Tibial artery (tissue), 4 donors: Measurements from ENCODE around the gene ERGIC3.
"Not testable (repeated sequence)": the region's sequence is repeated elsewhere in the genome, so short reads cannot be mapped to it uniquely, and the experiment has no call there.

ENCODE experiments used
- DNase-seq, 2 donors: peaks; one replicate each; pipeline ENCODE4 v3.0.0-alpha.2; 2019
- H3K27ac ChIP-seq, 2 donors: fragments of 200-600 bp; sonication (generic) in 1 of 2; 1 replicate in 1 of 2; 2 replicates in 1 of 2; pipeline ENCODE4 v1.5.1; 2018 to 2019; ENCODE audit warnings: mild to moderate bottlenecking in 1 of 2
- H3K27me3 ChIP-seq, 2 donors: fragments of 200-600 bp; sonication (generic) in 1 of 2; one replicate each; pipeline versions ENCODE4 v1.5.1 to v1.6.0; 2016 to 2019
- H3K36me3 ChIP-seq, 3 donors: fragments of 200-600 bp; sonication (generic) in 2 of 3; one replicate each; pipeline ENCODE4 v1.5.1; 2016 to 2019; ENCODE audit warnings: mild to moderate bottlenecking in 2 of 3
- H3K4me1 ChIP-seq, 4 donors: fragments of 200-600 bp; sonication (generic) in 2 of 4; 1 replicate in 3 of 4; 2 replicates in 1 of 4; pipeline ENCODE4 v1.5.1; 2016 to 2019
- H3K4me3 ChIP-seq, 2 donors: fragments of 200-600 bp; sonication (generic) in 1 of 2; 1 replicate in 1 of 2; 2 replicates in 1 of 2; pipeline ENCODE4 v1.5.1; 2018 to 2019; ENCODE audit warnings: mild to moderate bottlenecking in 2 of 2
- H3K9me3 ChIP-seq, 3 donors: fragments of 200-600 bp; sonication (generic) in 1 of 3; one replicate each; pipeline ENCODE4 v1.5.1; 2016 to 2019
- intact Hi-C: fragments of 100-400 bp; cut with DNase I; formaldehyde crosslinking; loops from one replicate; pipeline ENCODE4 v1.15.0; 2023; ENCODE audit warnings: low total_unique reads
- TF ChIP-seq, protein P1 (sequence below), 2 experiments: fragments of 200-600 bp in 1 of 2; fragments of 450-650 bp in 1 of 2; IDR thresholded peaks; one replicate each; pipeline ENCODE4 v1.5.1; 2017 to 2019; ENCODE audit warnings: antibody characterized with exemption in 2 of 2, mild to moderate bottlenecking in 1 of 2, moderate library complexity in 1 of 2

ERGIC3 gene

DNA sequence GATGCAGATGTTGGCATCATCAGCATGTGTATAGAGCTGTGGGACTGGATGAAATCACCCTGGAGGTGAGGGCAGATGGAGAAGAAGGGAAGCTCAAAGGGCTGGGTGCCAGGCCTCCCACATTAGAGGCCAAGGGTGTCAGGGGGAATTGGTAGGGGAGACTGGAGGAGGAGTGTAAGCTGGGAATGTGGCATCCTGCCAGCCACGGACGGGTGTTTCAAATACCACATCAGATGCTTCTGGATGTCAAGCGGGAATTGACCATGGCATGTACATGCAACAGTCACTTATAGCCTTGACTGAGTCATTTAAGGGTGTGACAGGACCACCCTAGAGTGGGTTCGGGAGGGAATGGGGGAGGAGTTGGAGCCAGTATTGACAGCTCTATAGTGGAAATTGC lies 9.6 kb downstream of the ERGIC3 start:
- TF ChIP-seq, protein P1, sequence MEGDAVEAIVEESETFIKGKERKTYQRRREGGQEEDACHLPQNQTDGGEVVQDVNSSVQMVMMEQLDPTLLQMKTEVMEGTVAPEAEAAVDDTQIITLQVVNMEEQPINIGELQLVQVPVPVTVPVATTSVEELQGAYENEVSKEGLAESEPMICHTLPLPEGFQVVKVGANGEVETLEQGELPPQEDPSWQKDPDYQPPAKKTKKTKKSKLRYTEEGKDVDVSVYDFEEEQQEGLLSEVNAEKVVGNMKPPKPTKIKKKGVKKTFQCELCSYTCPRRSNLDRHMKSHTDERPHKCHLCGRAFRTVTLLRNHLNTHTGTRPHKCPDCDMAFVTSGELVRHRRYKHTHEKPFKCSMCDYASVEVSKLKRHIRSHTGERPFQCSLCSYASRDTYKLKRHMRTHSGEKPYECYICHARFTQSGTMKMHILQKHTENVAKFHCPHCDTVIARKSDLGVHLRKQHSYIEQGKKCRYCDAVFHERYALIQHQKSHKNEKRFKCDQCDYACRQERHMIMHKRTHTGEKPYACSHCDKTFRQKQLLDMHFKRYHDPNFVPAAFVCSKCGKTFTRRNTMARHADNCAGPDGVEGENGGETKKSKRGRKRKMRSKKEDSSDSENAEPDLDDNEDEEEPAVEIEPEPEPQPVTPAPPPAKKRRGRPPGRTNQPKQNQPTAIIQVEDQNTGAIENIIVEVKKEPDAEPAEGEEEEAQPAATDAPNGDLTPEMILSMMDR (IDR thresholded peaks at IDR 0.05): no peak
- no peak overlapping the region for H3K27ac ChIP-seq
- H3K4me1 ChIP-seq: no peaks in the 10 kb centered on the region
- H3K4me3 ChIP-seq: no peak overlapping the region
- peaks cover 37 to 97% (median 85%) of the 10 kb centered on the region in 3 donors for H3K36me3 ChIP-seq
- H3K27me3 ChIP-seq: no peaks in the 10 kb centered on the region
- intact Hi-C loops: no loop called here
- no peak for DNase-seq
- no peaks in the 10 kb centered on the region for H3K9me3 ChIP-seq

DNA sequence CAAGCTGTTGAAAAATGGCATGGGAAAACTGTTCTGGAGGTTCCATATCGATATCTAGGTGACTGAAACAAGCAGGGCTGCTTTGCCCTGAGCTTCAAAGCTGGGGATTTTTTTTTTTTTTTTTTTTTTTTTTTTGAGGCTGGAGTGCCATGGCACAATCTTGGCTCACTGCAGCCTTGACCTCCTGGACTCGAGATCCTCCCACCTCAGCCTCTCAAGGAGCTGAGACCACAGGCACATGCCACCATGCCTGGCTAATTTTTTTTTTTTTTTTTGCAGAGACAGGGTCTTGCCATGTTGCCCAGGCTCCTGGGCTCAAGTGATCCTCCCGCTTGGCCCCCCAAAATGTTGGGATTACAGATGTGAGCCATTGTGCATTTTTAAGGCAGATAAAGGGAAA lies 11.0 kb downstream of the ERGIC3 start:
- DNase-seq: no peak
- Histone ChIP-seq H3K27me3 (no peaks in the 10 kb centered on the region), H3K4me3 (no peak overlapping the region), H3K4me1 (no peaks in the 10 kb centered on the region), H3K9me3 (no peaks in the 10 kb centered on the region), H3K36me3 (peaks cover 31 to 97% (median 83%) of the 10 kb centered on the region in 3 donors), H3K27ac (no peak overlapping the region)
- TF ChIP-seq, protein P1 (IDR thresholded peaks at IDR 0.05): no peak
- intact Hi-C loops: no loop called here

DNA sequence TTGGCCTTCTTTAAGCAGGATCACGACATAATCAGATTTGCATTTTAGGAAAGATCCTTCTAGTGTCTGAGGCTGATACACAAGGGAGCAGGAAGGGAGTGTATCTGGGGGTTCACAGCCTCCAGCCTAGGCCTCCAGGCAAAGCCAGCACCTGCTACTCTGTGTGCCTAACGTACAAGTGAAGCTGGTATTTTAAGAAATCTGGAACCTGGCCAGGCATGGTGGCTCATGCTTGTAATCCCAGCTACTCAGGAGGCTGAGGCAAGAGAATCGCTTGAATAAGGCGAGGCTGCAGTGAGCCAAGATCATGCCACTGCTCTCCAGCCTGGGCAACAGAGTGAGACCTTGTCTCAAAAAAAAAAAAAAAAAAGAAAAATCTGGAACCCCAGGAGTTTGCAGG lies 13.6 kb downstream of the ERGIC3 start:
- peaks cover 11 to 97% (median 57%) of the 10 kb centered on the region in 3 donors for H3K36me3 ChIP-seq
- H3K4me3 ChIP-seq, H3K27ac ChIP-seq, intact Hi-C loops, DNase-seq, H3K27me3 ChIP-seq, H3K9me3 ChIP-seq, H3K4me1 ChIP-seq: not testable (repeated sequence)

DNA sequence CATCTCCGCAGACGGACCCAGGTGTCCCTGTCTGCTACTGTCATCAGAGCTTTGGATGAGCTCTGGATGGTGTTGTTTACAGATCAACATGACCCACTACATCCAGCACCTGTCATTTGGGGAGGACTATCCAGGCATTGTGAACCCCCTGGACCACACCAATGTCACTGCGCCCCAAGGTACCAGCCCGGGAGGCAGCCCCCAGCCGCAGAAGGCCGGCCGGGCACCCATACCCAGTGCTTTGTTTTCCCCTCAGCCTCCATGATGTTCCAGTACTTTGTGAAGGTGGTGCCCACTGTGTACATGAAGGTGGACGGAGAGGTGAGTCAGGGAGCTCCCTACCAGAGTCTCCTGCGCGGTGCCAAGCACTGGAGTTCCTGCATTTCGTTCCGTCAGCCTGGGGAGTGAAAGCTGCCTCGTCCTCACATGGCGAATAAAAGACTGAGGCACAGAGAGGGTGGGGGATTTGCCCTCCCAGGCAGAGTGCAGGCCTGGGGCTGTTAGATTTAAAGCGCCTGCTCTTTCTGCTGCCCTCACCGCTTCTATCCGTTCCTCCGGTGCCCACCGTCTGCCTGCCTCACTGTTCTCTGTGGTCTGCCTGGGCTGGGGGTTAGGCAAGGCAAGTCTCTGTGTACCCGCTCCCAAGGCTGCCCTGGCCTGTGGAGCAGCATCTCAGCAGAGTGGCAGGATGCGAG lies 14.2 kb downstream of the ERGIC3 start:
- Histone ChIP-seq H3K27me3 (no peaks in the 10 kb centered on the region), H3K36me3 (peaks cover 8 to 93% (median 51%) of the 10 kb centered on the region in 3 donors), H3K27ac (no peak overlapping the region), H3K4me1 (no peaks in the 10 kb centered on the region), H3K4me3 (no peak overlapping the region), H3K9me3 (no peaks in the 10 kb centered on the region)
- TF ChIP-seq, protein P1 (IDR thresholded peaks at IDR 0.05): no peak
- DNase-seq: no peak
- intact Hi-C loops: no loop called here

DNA sequence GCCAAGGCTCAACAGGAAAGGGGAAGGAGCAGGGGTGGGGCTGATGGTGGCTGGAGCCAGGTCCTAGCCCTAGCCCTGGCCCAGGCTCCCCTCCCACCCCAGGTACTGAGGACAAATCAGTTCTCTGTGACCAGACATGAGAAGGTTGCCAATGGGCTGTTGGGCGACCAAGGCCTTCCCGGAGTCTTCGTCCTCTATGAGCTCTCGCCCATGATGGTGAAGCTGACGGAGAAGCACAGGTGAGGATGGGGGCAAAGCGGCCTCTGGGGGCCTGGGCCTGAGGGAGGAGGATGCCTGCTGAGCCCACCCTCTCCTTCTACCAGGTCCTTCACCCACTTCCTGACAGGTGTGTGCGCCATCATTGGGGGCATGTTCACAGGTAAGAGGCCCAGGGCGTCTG lies 15.0 kb downstream of the ERGIC3 start:
- Histone ChIP-seq H3K9me3 (no peaks in the 10 kb centered on the region), H3K36me3 (peaks cover 4 to 85% (median 45%) of the 10 kb centered on the region in 3 donors), H3K4me1 (no peaks in the 10 kb centered on the region), H3K4me3 (no peak overlapping the region), H3K27ac (no peak overlapping the region), H3K27me3 (no peaks in the 10 kb centered on the region)
- TF ChIP-seq, protein P1 (IDR thresholded peaks at IDR 0.05): no peak
- intact Hi-C loops: no loop called here
- DNase-seq: no peak

DNA sequence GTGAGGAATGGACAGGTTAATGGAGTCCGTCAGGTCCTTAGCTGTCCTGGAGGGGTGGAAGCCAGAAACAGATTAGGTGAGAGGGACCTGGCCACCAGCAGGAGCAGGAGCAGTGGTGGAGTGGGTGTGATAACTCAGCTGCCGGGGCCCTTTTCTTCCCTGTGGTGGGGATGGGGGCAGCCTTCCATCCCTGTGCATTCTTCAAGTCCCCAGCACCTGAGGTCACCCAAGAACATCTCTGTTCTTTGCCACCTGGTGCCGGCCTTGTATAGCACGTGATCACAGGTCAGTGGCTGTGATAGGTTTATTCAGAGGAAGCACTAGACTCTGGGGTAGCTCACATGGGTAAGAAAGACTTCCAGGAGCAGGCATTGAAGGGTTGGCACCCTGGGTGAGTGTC lies 16.6 kb downstream of the ERGIC3 start:
- H3K9me3 ChIP-seq: no peaks in the 10 kb centered on the region
- peaks cover 0 to 72% (median 38%) of the 10 kb centered on the region in 3 donors for H3K36me3 ChIP-seq
- no peaks in the 10 kb centered on the region for H3K27me3 ChIP-seq
- DNase-seq: no peak
- no peaks in the 10 kb centered on the region for H3K4me1 ChIP-seq
- TF ChIP-seq, protein P1 (IDR thresholded peaks at IDR 0.05): no peak
- H3K4me3 ChIP-seq: no peak overlapping the region
- intact Hi-C loops: no loop called here
- no peak overlapping the region for H3K27ac ChIP-seq
